WTC11 (cell line): ENCODE data around the gene GSX2.

ENCODE experiments used
- ELF4 ChIP-seq: sonication (generic); formaldehyde crosslinking; IDR thresholded peaks from 2 replicates; pipeline ENCODE4 v1.8.1; 2022; ENCODE audit warnings: low read depth, mild to moderate bottlenecking, moderate library complexity, missing genetic modification reagents
- EMX1 ChIP-seq: fragments of 250-450 bp; sonication (Bioruptor Pico); IDR thresholded peaks from 2 replicates; pipeline ENCODE4 v1.8.0; 2021; ENCODE audit warnings: mild to moderate bottlenecking
- ETV6 ChIP-seq: sonication (generic); formaldehyde crosslinking; IDR thresholded peaks from 2 replicates; pipeline ENCODE4 v1.8.1; 2022; ENCODE audit warnings: mild to moderate bottlenecking, missing genetic modification reagents
- HMGA2 ChIP-seq: fragments of 250-450 bp; sonication (Bioruptor Pico); IDR thresholded peaks from 2 replicates; pipeline ENCODE4 v1.4.0; 2021; ENCODE audit warnings: mild to moderate bottlenecking, moderate library complexity
- SMAD3 ChIP-seq: sonication (generic); formaldehyde crosslinking; IDR thresholded peaks from 2 replicates; pipeline ENCODE4 v1.8.0; 2022; ENCODE audit warnings: missing genetic modification reagents, mild to moderate bottlenecking, borderline replicate concordance
- TP53 ChIP-seq: sonication (generic); formaldehyde crosslinking; IDR thresholded peaks from 2 replicates; pipeline ENCODE4 v1.8.1; 2023; ENCODE audit warnings: mild to moderate bottlenecking, missing genetic modification reagents
- ZBTB21 ChIP-seq: sonication (generic); formaldehyde crosslinking; IDR thresholded peaks from 2 replicates; pipeline ENCODE4 v1.8.1; 2023; ENCODE audit warnings: mild to moderate bottlenecking, missing genetic modification reagents, borderline replicate concordance
- ZNF138 ChIP-seq: sonication (generic); formaldehyde crosslinking; conservative IDR thresholded peaks from 2 replicates; pipeline ENCODE4 v1.8.1; 2022; ENCODE audit warnings: mild to moderate bottlenecking, moderate library complexity, missing genetic modification reagents
- TF ChIP-seq, protein P1 (sequence below): fragments of 200-600 bp; IDR thresholded peaks from 2 replicates; pipeline ENCODE4 v1.8.0; 2022; ENCODE audit warnings: antibody characterized with exemption
- TF ChIP-seq, protein P2 (sequence below): sonication (generic); formaldehyde crosslinking; IDR thresholded peaks from 2 replicates; pipeline ENCODE4 v1.8.0; 2022; ENCODE audit warnings: mild to moderate bottlenecking, missing genetic modification reagents
- TF ChIP-seq, protein P3 (sequence below): sonication (generic); formaldehyde crosslinking; conservative IDR thresholded peaks from 2 replicates; pipeline ENCODE4 v1.8.1; 2022; ENCODE audit warnings: mild to moderate bottlenecking, missing genetic modification reagents
- TF ChIP-seq, protein P4 (sequence below): sonication (generic); formaldehyde crosslinking; IDR thresholded peaks from 2 replicates; pipeline ENCODE4 v1.8.0; 2022; ENCODE audit warnings: mild to moderate bottlenecking, missing genetic modification reagents

DNA sequence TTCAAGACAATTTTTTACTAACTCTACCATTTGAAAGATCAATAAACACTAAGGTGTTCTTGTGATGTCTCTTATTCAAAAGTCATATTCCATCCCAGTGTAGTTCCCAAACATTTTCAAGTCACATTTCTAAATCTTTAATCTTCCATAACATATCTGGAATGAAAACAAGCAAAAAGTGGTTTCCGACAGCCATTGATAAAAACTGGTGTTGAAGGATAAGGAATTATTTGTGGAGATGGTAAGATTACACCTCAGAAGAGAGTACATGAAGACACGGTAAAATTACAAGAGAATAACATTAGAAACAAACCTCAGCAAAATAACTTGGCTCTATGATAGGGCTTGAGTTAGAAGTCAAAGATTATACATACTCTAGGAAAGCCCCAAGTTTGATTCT lies 39.8 kb upstream of the GSX2 start:
- TF ChIP-seq EMX1 (CRISPR knock-in tag) = no peak
- TF ChIP-seq, protein P1, sequence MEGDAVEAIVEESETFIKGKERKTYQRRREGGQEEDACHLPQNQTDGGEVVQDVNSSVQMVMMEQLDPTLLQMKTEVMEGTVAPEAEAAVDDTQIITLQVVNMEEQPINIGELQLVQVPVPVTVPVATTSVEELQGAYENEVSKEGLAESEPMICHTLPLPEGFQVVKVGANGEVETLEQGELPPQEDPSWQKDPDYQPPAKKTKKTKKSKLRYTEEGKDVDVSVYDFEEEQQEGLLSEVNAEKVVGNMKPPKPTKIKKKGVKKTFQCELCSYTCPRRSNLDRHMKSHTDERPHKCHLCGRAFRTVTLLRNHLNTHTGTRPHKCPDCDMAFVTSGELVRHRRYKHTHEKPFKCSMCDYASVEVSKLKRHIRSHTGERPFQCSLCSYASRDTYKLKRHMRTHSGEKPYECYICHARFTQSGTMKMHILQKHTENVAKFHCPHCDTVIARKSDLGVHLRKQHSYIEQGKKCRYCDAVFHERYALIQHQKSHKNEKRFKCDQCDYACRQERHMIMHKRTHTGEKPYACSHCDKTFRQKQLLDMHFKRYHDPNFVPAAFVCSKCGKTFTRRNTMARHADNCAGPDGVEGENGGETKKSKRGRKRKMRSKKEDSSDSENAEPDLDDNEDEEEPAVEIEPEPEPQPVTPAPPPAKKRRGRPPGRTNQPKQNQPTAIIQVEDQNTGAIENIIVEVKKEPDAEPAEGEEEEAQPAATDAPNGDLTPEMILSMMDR = no peak
- TF ChIP-seq ELF4 (CRISPR knock-in tag) = no peak
- TF ChIP-seq, protein P2, sequence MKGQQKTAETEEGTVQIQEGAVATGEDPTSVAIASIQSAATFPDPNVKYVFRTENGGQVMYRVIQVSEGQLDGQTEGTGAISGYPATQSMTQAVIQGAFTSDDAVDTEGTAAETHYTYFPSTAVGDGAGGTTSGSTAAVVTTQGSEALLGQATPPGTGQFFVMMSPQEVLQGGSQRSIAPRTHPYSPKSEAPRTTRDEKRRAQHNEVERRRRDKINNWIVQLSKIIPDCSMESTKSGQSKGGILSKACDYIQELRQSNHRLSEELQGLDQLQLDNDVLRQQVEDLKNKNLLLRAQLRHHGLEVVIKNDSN (CRISPR knock-in tag) = no peak
- TF ChIP-seq ZBTB21 (CRISPR knock-in tag) = no peak
- TF ChIP-seq ETV6 (CRISPR knock-in tag) = no peak
- TF ChIP-seq ZNF138 (CRISPR knock-in tag) = no peak
- TF ChIP-seq, protein P3, sequence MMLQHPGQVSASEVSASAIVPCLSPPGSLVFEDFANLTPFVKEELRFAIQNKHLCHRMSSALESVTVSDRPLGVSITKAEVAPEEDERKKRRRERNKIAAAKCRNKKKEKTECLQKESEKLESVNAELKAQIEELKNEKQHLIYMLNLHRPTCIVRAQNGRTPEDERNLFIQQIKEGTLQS = no peak
- no peak for TF ChIP-seq SMAD3 (CRISPR knock-in tag)
- TF ChIP-seq, protein P4, sequence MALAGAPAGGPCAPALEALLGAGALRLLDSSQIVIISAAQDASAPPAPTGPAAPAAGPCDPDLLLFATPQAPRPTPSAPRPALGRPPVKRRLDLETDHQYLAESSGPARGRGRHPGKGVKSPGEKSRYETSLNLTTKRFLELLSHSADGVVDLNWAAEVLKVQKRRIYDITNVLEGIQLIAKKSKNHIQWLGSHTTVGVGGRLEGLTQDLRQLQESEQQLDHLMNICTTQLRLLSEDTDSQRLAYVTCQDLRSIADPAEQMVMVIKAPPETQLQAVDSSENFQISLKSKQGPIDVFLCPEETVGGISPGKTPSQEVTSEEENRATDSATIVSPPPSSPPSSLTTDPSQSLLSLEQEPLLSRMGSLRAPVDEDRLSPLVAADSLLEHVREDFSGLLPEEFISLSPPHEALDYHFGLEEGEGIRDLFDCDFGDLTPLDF (CRISPR knock-in tag) = no peak
- no peak for TF ChIP-seq TP53 (CRISPR knock-in tag)
- no peak for TF ChIP-seq HMGA2 (CRISPR knock-in tag)
